ENCODE measurements around the gene ITPR1.

GRCh38 chr3:4756855-4757574 is 263.9 kb downstream of the ITPR1 start:
- TF ChIP-seq EZH2 (IDR thresholded peaks at IDR 0.05; ENCODE audit: borderline replicate concordance, low read length) (no peak), CTCF (IDR thresholded peaks at IDR 0.05; ENCODE audit: low read length) (no peak)
